ENCODE results near the gene SLC22A16.

- TF ChIP-seq EZH2phosphoT487 (IDR thresholded peaks at IDR 0.05; ENCODE audit: insufficient read depth, low read depth): no peak
- TF ChIP-seq EZH2 (IDR thresholded peaks at IDR 0.05; ENCODE audit: insufficient read depth, poor library complexity, severe bottlenecking): no peak
These were observed 77.6 kb downstream of the SLC22A16 start for GRCh38 chr6:110398778-110399177.
